Liver (tissue), 9 donors: ENCODE results near the gene ASTE1. TPM values are rescaled to one million over a fixed set of nuclear protein-coding genes. Genes with fewer than 3 reads are reported as not detected.

ENCODE experiments used
- DNase-seq: peaks from one replicate; pipeline ENCODE4 v3.0.0-alpha.2; 2017; ENCODE audit warnings: low spot score
- H3K27ac ChIP-seq, 2 donors: one replicate each; pipeline ENCODE4 v1.7.0; 2013; ENCODE audit warnings: inconsistent platforms in 2 of 2, low read length in 2 of 2, control low read depth in 1 of 2, low read depth in 1 of 2, mild to moderate bottlenecking in 1 of 2
- H3K27me3 ChIP-seq, 4 donors: one replicate each; pipeline versions ENCODE4 v1.6.1 to v1.7.0; 2013; ENCODE audit warnings: low read length in 3 of 4, inconsistent platforms in 1 of 4, mild to moderate bottlenecking in 1 of 4, moderate library complexity in 1 of 4; ENCODE audit not compliant: control insufficient read depth in 4 of 4, insufficient read depth in 4 of 4
- H3K36me3 ChIP-seq, 4 donors: one replicate each; pipeline versions ENCODE4 v1.6.1 to v1.7.0; 2013; ENCODE audit warnings: low read length in 3 of 4, mild to moderate bottlenecking in 3 of 4, low read depth in 1 of 4, moderate library complexity in 1 of 4; ENCODE audit not compliant: control insufficient read depth in 4 of 4, insufficient read depth in 3 of 4
- H3K4me1 ChIP-seq, 4 donors: one replicate each; pipeline versions ENCODE4 v1.6.1 to v1.7.0; 2013; ENCODE audit warnings: low read length in 3 of 4, mild to moderate bottlenecking in 3 of 4, moderate library complexity in 1 of 4; ENCODE audit not compliant: control insufficient read depth in 4 of 4, insufficient read depth in 4 of 4
- H3K4me3 ChIP-seq, 3 donors: one replicate each; pipeline versions ENCODE4 v1.6.1 to v1.7.0; 2013; ENCODE audit warnings: low read length in 3 of 3, control low read depth in 1 of 3, low read depth in 1 of 3, mild to moderate bottlenecking in 1 of 3
- H3K9ac ChIP-seq, 2 donors: one replicate each; pipeline ENCODE4 v1.7.0; 2013; ENCODE audit warnings: low read length in 2 of 2, mild to moderate bottlenecking in 2 of 2, moderate library complexity in 2 of 2, control low read depth in 1 of 2, low read depth in 1 of 2
- H3K9me3 ChIP-seq, 4 donors: one replicate each; pipeline versions ENCODE4 v1.6.1 to v1.7.0; 2013; ENCODE audit warnings: low read length in 3 of 4; ENCODE audit not compliant: control insufficient read depth in 4 of 4
- EGR1 ChIP-seq, 2 donors: IDR thresholded peaks; 2 replicates each; pipeline ENCODE4 v1.6.1; 2016 to 2018; ENCODE audit warnings: antibody characterized with exemption in 2 of 2, low read depth in 2 of 2
- FOXA1 ChIP-seq: IDR thresholded peaks from 2 replicates; pipeline ENCODE4 v1.6.1; 2016; ENCODE audit warnings: antibody characterized with exemption
- FOXA2 ChIP-seq: IDR thresholded peaks from 2 replicates; pipeline ENCODE4 v1.6.1; 2016; ENCODE audit warnings: antibody characterized with exemption
- GABPA ChIP-seq, 2 donors: IDR thresholded peaks in 1 of 2; conservative IDR thresholded peaks in 1 of 2; 2 replicates each; pipeline ENCODE4 v1.6.1; 2016; ENCODE audit warnings: antibody characterized with exemption in 2 of 2, mild to moderate bottlenecking in 1 of 2, moderate library complexity in 1 of 2
- HNF4A ChIP-seq, 2 donors: conservative IDR thresholded peaks; 2 replicates each; pipeline ENCODE4 v1.6.1; 2016; ENCODE audit warnings: antibody characterized with exemption in 2 of 2, mild to moderate bottlenecking in 2 of 2
- HNF4G ChIP-seq: IDR thresholded peaks from 2 replicates; pipeline ENCODE4 v1.6.1; 2016; ENCODE audit warnings: antibody characterized with exemption
- JUND ChIP-seq, 2 donors: IDR thresholded peaks; 2 replicates each; pipeline ENCODE4 v1.6.1; 2016; ENCODE audit warnings: antibody characterized with exemption in 2 of 2
- NR2F2 ChIP-seq: IDR thresholded peaks from 2 replicates; pipeline ENCODE4 v1.6.1; 2016; ENCODE audit warnings: antibody characterized with exemption
- RAD21 ChIP-seq, 2 donors: IDR thresholded peaks; 2 replicates each; pipeline ENCODE4 v1.6.1; 2016; ENCODE audit warnings: antibody characterized with exemption in 2 of 2, mild to moderate bottlenecking in 2 of 2
- RXRA ChIP-seq, 2 donors: IDR thresholded peaks; 2 replicates each; pipeline ENCODE4 v1.6.1; 2017 to 2018; ENCODE audit warnings: antibody characterized with exemption in 2 of 2, mild to moderate bottlenecking in 1 of 2
- SP1 ChIP-seq: IDR thresholded peaks from 2 replicates; pipeline ENCODE4 v1.6.1; 2018; ENCODE audit warnings: antibody characterized with exemption, mild to moderate bottlenecking
- TAF1 ChIP-seq: conservative IDR thresholded peaks from 2 replicates; pipeline ENCODE4 v1.6.1; 2016; ENCODE audit warnings: antibody characterized with exemption, mild to moderate bottlenecking
- YY1 ChIP-seq: IDR thresholded peaks from 2 replicates; pipeline ENCODE4 v1.6.1; 2016; ENCODE audit warnings: antibody characterized with exemption, mild to moderate bottlenecking
- WGBS: extraction: QIAGEN DNeasy Blood & Tissue Kit; methylation state at CpG from one replicate; pipeline ENCODE4 v1.1.7; 2013; 5-methylcytosine and 5-hydroxymethylcytosine counted together
- polyA plus RNA-seq, 2 donors: library from polyadenylated mRNA; stranded (reverse) in 1 of 2; unstranded in 1 of 2; fragments of 200-250 nt in 1 of 2; fragments of >200 nt in 1 of 2; fragmentation: Nextera tagmentation in 1 of 2; extraction: Ambion mirVana in 1 of 2; gene quantifications; one replicate each; pipeline versions ENCODE4 v1.2.1 to v1.2.3, GENCODE V29; 2013 to 2015
- total RNA-seq, 2 donors: library from RNA; depleted of rRNA; stranded (reverse); fragments of >200 nt; gene quantifications; one replicate each; pipeline ENCODE4 v1.2.3, GENCODE V29; 2014
- TF ChIP-seq, protein P1 (sequence below): fragments of 150-350 bp; IDR thresholded peaks from 2 replicates; pipeline ENCODE4 v1.5.1; 2017; ENCODE audit warnings: improper control_type of control experiment, low read depth, low read length; ENCODE audit not compliant: missing input control
- TF ChIP-seq, protein P2 (sequence below): IDR thresholded peaks from 2 replicates; pipeline ENCODE4 v1.6.1; 2016; ENCODE audit warnings: antibody characterized with exemption
- TF ChIP-seq, protein P3 (sequence below): IDR thresholded peaks from 2 replicates; pipeline ENCODE4 v1.6.1; 2016; ENCODE audit warnings: antibody characterized with exemption
- TF ChIP-seq, protein P4 (sequence below): IDR thresholded peaks from 2 replicates; pipeline ENCODE4 v1.6.1; 2016; ENCODE audit warnings: antibody characterized with exemption
- TF ChIP-seq, protein P5 (sequence below): IDR thresholded peaks from 2 replicates; pipeline ENCODE4 v1.6.1; 2016; ENCODE audit warnings: antibody characterized with exemption, mild to moderate bottlenecking
- donor health status: healthy.
- donor health status: healthy.
- donor health status: healthy.
- donor health status: healthy.
- donor health status: healthy.

ASTE1 gene
- total and polyA plus RNA-seq, 4 donors = 2.6 to 6.0 (median 5.1) TPM

DNA sequence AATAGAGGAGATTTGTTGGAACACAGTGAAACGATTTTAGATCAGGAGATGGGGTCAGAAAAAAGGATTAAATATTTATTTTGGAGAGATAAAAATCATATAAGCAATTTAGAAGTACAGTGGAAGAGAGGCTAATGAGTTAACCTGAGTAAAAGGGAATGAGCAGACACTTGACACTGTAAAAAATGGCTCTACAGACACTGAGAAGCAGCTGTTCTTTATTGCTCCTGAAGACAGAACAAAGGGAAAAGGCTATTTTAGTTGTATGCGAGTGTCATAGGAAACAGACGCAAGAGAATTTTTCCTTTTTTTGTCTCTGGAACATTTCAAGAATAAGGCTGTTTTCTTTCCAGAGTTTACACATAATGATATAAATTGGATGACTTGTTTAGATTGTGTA, 34.3 kb downstream of the ASTE1 start:
- 84% methylated on average over 3 of the region's 3 CpGs for WGBS
- Histone ChIP-seq H3K4me1 (no peaks in the 10 kb centered on the region), H3K9me3 (no peaks in the 10 kb centered on the region), H3K27ac (no peak overlapping the region), H3K27me3 (no peaks in the 10 kb centered on the region), H3K4me3 (no peak overlapping the region), H3K36me3 (peaks cover 0 to 8% (median 1%) of the 10 kb centered on the region in 4 donors), H3K9ac (no peak overlapping the region)
- TF ChIP-seq, protein P1, sequence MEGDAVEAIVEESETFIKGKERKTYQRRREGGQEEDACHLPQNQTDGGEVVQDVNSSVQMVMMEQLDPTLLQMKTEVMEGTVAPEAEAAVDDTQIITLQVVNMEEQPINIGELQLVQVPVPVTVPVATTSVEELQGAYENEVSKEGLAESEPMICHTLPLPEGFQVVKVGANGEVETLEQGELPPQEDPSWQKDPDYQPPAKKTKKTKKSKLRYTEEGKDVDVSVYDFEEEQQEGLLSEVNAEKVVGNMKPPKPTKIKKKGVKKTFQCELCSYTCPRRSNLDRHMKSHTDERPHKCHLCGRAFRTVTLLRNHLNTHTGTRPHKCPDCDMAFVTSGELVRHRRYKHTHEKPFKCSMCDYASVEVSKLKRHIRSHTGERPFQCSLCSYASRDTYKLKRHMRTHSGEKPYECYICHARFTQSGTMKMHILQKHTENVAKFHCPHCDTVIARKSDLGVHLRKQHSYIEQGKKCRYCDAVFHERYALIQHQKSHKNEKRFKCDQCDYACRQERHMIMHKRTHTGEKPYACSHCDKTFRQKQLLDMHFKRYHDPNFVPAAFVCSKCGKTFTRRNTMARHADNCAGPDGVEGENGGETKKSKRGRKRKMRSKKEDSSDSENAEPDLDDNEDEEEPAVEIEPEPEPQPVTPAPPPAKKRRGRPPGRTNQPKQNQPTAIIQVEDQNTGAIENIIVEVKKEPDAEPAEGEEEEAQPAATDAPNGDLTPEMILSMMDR = no peak
- TF ChIP-seq RXRA (IDR thresholded peaks at IDR 0.05) (no peak), NR2F2 (no peak), YY1 (no peak), EGR1 (IDR thresholded peaks at IDR 0.05; ENCODE audit: low read depth in 2 of 2) (no peak), FOXA1 (no peak), SP1 (no peak), HNF4A (conservative IDR thresholded peaks at IDR 0.05) (no peak), HNF4G (no peak), TAF1 (no peak), GABPA (IDR thresholded peaks at IDR 0.05 in 1 of 2, conservative IDR thresholded peaks at IDR 0.05 in 1 of 2) (no peak), FOXA2 (no peak), JUND (IDR thresholded peaks at IDR 0.05) (no peak), RAD21 (IDR thresholded peaks at IDR 0.05) (no peak)
- TF ChIP-seq, protein P2, sequence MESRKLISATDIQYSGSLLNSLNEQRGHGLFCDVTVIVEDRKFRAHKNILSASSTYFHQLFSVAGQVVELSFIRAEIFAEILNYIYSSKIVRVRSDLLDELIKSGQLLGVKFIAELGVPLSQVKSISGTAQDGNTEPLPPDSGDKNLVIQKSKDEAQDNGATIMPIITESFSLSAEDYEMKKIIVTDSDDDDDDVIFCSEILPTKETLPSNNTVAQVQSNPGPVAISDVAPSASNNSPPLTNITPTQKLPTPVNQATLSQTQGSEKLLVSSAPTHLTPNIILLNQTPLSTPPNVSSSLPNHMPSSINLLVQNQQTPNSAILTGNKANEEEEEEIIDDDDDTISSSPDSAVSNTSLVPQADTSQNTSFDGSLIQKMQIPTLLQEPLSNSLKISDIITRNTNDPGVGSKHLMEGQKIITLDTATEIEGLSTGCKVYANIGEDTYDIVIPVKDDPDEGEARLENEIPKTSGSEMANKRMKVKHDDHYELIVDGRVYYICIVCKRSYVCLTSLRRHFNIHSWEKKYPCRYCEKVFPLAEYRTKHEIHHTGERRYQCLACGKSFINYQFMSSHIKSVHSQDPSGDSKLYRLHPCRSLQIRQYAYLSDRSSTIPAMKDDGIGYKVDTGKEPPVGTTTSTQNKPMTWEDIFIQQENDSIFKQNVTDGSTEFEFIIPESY = no peak
- TF ChIP-seq, protein P3, sequence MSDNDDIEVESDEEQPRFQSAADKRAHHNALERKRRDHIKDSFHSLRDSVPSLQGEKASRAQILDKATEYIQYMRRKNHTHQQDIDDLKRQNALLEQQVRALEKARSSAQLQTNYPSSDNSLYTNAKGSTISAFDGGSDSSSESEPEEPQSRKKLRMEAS = no peak
- TF ChIP-seq, protein P4, sequence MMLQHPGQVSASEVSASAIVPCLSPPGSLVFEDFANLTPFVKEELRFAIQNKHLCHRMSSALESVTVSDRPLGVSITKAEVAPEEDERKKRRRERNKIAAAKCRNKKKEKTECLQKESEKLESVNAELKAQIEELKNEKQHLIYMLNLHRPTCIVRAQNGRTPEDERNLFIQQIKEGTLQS = no peak
- TF ChIP-seq, protein P5, sequence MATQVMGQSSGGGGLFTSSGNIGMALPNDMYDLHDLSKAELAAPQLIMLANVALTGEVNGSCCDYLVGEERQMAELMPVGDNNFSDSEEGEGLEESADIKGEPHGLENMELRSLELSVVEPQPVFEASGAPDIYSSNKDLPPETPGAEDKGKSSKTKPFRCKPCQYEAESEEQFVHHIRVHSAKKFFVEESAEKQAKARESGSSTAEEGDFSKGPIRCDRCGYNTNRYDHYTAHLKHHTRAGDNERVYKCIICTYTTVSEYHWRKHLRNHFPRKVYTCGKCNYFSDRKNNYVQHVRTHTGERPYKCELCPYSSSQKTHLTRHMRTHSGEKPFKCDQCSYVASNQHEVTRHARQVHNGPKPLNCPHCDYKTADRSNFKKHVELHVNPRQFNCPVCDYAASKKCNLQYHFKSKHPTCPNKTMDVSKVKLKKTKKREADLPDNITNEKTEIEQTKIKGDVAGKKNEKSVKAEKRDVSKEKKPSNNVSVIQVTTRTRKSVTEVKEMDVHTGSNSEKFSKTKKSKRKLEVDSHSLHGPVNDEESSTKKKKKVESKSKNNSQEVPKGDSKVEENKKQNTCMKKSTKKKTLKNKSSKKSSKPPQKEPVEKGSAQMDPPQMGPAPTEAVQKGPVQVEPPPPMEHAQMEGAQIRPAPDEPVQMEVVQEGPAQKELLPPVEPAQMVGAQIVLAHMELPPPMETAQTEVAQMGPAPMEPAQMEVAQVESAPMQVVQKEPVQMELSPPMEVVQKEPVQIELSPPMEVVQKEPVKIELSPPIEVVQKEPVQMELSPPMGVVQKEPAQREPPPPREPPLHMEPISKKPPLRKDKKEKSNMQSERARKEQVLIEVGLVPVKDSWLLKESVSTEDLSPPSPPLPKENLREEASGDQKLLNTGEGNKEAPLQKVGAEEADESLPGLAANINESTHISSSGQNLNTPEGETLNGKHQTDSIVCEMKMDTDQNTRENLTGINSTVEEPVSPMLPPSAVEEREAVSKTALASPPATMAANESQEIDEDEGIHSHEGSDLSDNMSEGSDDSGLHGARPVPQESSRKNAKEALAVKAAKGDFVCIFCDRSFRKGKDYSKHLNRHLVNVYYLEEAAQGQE = no peak
- DNase-seq = no peak
